Measurements from ENCODE around the gene ZNF711. TPM values are rescaled to one million over a fixed set of nuclear protein-coding genes. Genes with fewer than 3 reads are reported as not detected.

The ZNF711 gene
- total and polyA plus RNA-seq, 2 experiments from 2014 or later: 16.6 to 34.1 TPM

DNA sequence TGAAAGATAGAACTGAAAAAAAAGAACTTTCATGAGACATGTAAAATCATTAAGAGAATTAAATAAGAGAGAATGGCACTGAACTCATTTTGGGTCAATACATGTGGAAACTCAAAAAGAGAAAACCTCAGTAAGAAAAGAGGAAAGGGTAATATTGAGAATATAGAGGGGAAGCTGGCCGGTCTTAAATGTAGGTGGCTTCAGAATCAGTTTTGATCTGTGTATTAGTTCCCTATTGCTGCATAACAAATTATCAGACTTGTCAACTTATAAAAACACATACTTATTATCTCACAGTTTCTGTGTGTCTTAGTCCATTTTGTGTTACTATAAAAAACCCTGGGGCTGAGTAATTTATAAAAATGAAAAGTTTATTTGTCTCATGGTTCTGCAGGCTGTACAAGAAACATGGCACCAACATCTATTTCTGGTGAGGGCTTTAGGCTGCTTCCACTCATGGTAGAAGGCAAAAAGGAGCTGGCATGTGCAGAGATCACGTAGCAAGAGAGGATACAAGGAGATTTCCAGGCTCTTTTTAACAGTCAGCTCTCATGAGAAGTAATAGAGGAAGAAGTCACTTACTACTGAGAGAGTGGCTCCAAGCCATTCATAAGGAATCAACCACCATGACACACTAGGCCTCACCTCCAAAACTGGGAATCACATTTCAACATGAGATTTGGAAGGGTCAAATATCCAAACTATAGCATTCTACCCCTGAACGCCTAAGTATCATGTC is 29.8 kb upstream of the ZNF711 start:
- DNase-seq (ENCODE audit: low spot score): no peak
- WGBS (ENCODE audit: low lambda C conversion rate, missing lambda C conversion rate): 70% methylated on average over 3 of the region's 3 CpGs
- H3K4me1 ChIP-seq (ENCODE audit: insufficient read depth): no peaks in the 10 kb centered on the region

DNA sequence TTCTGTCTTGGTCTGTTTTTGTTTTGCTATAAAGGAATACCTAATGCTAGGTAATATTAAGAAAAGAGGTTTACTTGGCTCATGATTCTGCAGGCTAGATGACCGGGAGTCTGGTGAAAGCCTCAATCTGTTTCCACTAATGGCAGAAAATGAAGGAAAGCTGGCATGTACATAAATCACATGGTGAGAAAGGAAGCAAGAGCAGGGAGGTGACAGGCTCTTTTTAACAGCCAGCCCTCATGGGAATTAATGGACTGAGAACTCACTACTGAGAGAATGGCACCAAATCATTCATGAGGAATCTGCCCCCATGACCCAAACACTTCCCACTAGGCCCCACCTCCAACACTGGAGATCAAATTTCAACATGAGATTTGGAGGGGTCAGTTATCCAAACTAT is 27.8 kb upstream of the ZNF711 start:
- DNase-seq (ENCODE audit: low spot score): no peak
- no peak overlapping the region for H3K27ac ChIP-seq
- H3K4me3 ChIP-seq: no peak overlapping the region
- TF ChIP-seq EZH2phosphoT487 (IDR thresholded peaks at IDR 0.05; ENCODE audit: low read depth, severe bottlenecking, unreplicated experiment): no peak
- no peak for TF ChIP-seq EZH2 (IDR thresholded peaks at IDR 0.05; ENCODE audit: borderline replicate concordance)
- TF ChIP-seq, protein P1, sequence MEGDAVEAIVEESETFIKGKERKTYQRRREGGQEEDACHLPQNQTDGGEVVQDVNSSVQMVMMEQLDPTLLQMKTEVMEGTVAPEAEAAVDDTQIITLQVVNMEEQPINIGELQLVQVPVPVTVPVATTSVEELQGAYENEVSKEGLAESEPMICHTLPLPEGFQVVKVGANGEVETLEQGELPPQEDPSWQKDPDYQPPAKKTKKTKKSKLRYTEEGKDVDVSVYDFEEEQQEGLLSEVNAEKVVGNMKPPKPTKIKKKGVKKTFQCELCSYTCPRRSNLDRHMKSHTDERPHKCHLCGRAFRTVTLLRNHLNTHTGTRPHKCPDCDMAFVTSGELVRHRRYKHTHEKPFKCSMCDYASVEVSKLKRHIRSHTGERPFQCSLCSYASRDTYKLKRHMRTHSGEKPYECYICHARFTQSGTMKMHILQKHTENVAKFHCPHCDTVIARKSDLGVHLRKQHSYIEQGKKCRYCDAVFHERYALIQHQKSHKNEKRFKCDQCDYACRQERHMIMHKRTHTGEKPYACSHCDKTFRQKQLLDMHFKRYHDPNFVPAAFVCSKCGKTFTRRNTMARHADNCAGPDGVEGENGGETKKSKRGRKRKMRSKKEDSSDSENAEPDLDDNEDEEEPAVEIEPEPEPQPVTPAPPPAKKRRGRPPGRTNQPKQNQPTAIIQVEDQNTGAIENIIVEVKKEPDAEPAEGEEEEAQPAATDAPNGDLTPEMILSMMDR (IDR thresholded peaks at IDR 0.05; ENCODE audit: poor library complexity): no peak
- no peak overlapping the region for H2AFZ ChIP-seq
- WGBS (ENCODE audit: low lambda C conversion rate, missing lambda C conversion rate): 67% methylated on average over 1 of the region's 1 CpG
- H3K79me2 ChIP-seq: no peaks in the 10 kb centered on the region
- no peak overlapping the region for H3K4me2 ChIP-seq
- no peaks in the 10 kb centered on the region for H3K9me2 ChIP-seq (replicated peaks; ENCODE audit: insufficient read depth)
- H3K4me1 ChIP-seq (ENCODE audit: insufficient read depth): no peaks in the 10 kb centered on the region
- H4K20me1 ChIP-seq (ENCODE audit: insufficient read depth, poor library complexity, severe bottlenecking): no peaks in the 10 kb centered on the region
- H3K9me3 ChIP-seq (ENCODE audit: low read depth): no peaks in the 10 kb centered on the region
- H3K36me3 ChIP-seq (replicated peaks; ENCODE audit: insufficient read depth, low read depth): no peaks in the 10 kb centered on the region
- H3K27me3 ChIP-seq: no peaks in the 10 kb centered on the region

More for the DNA sequence above, 29.8 kb upstream of the ZNF711 start:
- TF ChIP-seq EZH2phosphoT487 (IDR thresholded peaks at IDR 0.05; ENCODE audit: low read depth, severe bottlenecking, unreplicated experiment) (no peak), EZH2 (IDR thresholded peaks at IDR 0.05; ENCODE audit: borderline replicate concordance) (no peak)
- TF ChIP-seq, protein P1 (IDR thresholded peaks at IDR 0.05; ENCODE audit: poor library complexity): no peak
- Histone ChIP-seq H3K4me3 (no peak overlapping the region), H3K4me2 (no peak overlapping the region), H3K9me3 (ENCODE audit: low read depth) (no peaks in the 10 kb centered on the region), H3K27ac (no peak overlapping the region), H3K9me2 (replicated peaks; ENCODE audit: insufficient read depth) (no peaks in the 10 kb centered on the region), H3K36me3 (replicated peaks; ENCODE audit: insufficient read depth, low read depth) (no peaks in the 10 kb centered on the region), H2AFZ (no peak overlapping the region), H3K27me3 (no peaks in the 10 kb centered on the region), H4K20me1 (ENCODE audit: insufficient read depth, poor library complexity, severe bottlenecking) (no peaks in the 10 kb centered on the region), H3K79me2 (no peaks in the 10 kb centered on the region)

DNA sequence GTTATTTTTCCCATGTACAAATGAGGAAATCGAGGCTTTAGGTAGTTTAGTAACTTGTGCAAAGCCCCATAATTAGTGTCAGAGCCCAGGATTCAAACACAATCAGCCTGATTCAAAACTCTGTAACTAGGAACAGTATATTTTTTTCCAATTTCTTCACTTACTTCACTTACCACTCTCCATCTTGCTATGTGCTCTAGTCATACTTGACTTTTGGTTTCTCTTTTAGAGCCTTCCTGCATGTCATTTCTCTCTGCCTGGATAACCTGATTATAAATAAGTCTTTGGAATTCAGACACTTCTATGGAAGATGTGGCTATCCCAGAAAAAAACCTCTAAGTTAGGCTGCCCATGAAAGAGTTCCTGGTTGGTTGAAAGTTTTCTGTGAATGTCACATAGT is 22.4 kb upstream of the ZNF711 start:
- Histone ChIP-seq H4K20me1 (ENCODE audit: insufficient read depth, poor library complexity, severe bottlenecking) (no peaks in the 10 kb centered on the region), H2AFZ (no peak overlapping the region), H3K4me2 (no peak overlapping the region), H3K4me3 (no peak overlapping the region), H3K4me1 (ENCODE audit: insufficient read depth) (no peaks in the 10 kb centered on the region), H3K79me2 (no peaks in the 10 kb centered on the region), H3K36me3 (replicated peaks; ENCODE audit: insufficient read depth, low read depth) (no peaks in the 10 kb centered on the region), H3K9me3 (ENCODE audit: low read depth) (no peaks in the 10 kb centered on the region), H3K27ac (no peak overlapping the region), H3K9me2 (replicated peaks; ENCODE audit: insufficient read depth) (no peaks in the 10 kb centered on the region), H3K27me3 (no peaks in the 10 kb centered on the region)
- TF ChIP-seq EZH2phosphoT487 (IDR thresholded peaks at IDR 0.05; ENCODE audit: low read depth, severe bottlenecking, unreplicated experiment): no peak
- TF ChIP-seq EZH2 (IDR thresholded peaks at IDR 0.05; ENCODE audit: borderline replicate concordance): no peak
- TF ChIP-seq, protein P1 (IDR thresholded peaks at IDR 0.05; ENCODE audit: poor library complexity): no peak
- 61% methylated on average over 1 of the region's 1 CpG for WGBS (ENCODE audit: low lambda C conversion rate, missing lambda C conversion rate)
- DNase-seq (ENCODE audit: low spot score): no peak
